B cell (primary cell): ENCODE results near the gene ALAD.

Source experiments
- CTCF ChIP-seq: fragments of 200-600 bp; IDR thresholded peaks from one replicate; pipeline ENCODE4 v1.8.0; 2022; ENCODE audit warnings: antibody characterized with exemption, mild to moderate bottlenecking
- EZH2 ChIP-seq: IDR thresholded peaks from 2 replicates; pipeline ENCODE4 v1.6.1; 2012; ENCODE audit warnings: borderline replicate concordance, low read depth, mild to moderate bottlenecking, moderate library complexity, low read length; ENCODE audit not compliant: insufficient read depth, poor library complexity, severe bottlenecking

GRCh38 chr9:113427629-113428028 lies 26.5 kb upstream of the ALAD start:
- TF ChIP-seq CTCF (no peak), EZH2 (no peak)
